KMS-11 (cell line): Measurements from ENCODE around the gene FNDC4.

ENCODE experiments used
- H2AFZ ChIP-seq: fragments of 200-600 bp; sonication (generic); 2 replicates; pipeline ENCODE4 v1.6.1; 2016; ENCODE audit warnings: antibody characterized with exemption, mixed run types, low read depth
- H3K27ac ChIP-seq: fragments of 200-600 bp; sonication (generic); 2 replicates; pipeline ENCODE4 v1.6.1; 2016; ENCODE audit warnings: mild to moderate bottlenecking, mixed run types
- H3K27me3 ChIP-seq: fragments of 200-600 bp; sonication (generic); 2 replicates; pipeline ENCODE4 v1.6.1; 2017; ENCODE audit warnings: mild to moderate bottlenecking, low read depth, mixed run types, moderate library complexity; ENCODE audit not compliant: insufficient read depth
- H3K36me3 ChIP-seq: fragments of 200-600 bp; sonication (generic); 2 replicates; pipeline ENCODE4 v1.6.1; 2017; ENCODE audit warnings: mild to moderate bottlenecking, mixed run types; ENCODE audit not compliant: insufficient read depth
- H3K4me1 ChIP-seq: fragments of 200-600 bp; sonication (generic); 2 replicates; pipeline ENCODE4 v1.6.1; 2016; ENCODE audit warnings: mild to moderate bottlenecking, low read depth, mixed run types; ENCODE audit not compliant: poor library complexity, severe bottlenecking
- H3K4me2 ChIP-seq: fragments of 200-600 bp; sonication (generic); 2 replicates; pipeline ENCODE4 v1.7.0; 2016; ENCODE audit warnings: mild to moderate bottlenecking, mixed run types
- H3K4me3 ChIP-seq: fragments of 200-600 bp; sonication (generic); IDR thresholded peaks from 2 replicates; pipeline ENCODE4 v1.6.1; 2017; ENCODE audit warnings: low read depth, low read length, mixed read lengths; ENCODE audit not compliant: insufficient read depth
- H3K79me2 ChIP-seq: fragments of 200-600 bp; sonication (generic); 2 replicates; pipeline ENCODE4 v1.6.1; 2016; ENCODE audit warnings: low read depth, mixed run types; ENCODE audit not compliant: insufficient read depth
- H3K9ac ChIP-seq: fragments of 200-600 bp; sonication (generic); 2 replicates; pipeline ENCODE4 v1.6.1; 2016; ENCODE audit warnings: mild to moderate bottlenecking, mixed run types
- H4K20me1 ChIP-seq: fragments of 200-600 bp; sonication (generic); 2 replicates; pipeline ENCODE4 v1.6.1; 2016; ENCODE audit warnings: mild to moderate bottlenecking, mixed run types; ENCODE audit not compliant: insufficient read depth
- CTCF ChIP-seq: fragments of 200-600 bp; sonication (generic); conservative IDR thresholded peaks from 2 replicates; pipeline ENCODE4 v1.6.1; 2017; ENCODE audit warnings: low read depth, mild to moderate bottlenecking, antibody characterized with exemption, low read length, moderate library complexity, mixed read lengths

FNDC4 gene

GRCh38 chr2:27496357-27497287 is 1.6 kb upstream of the FNDC4 start, which contains the start of gene GCKR:
Gene GCKR, plus strand, starts transcription at chr2:27496839. Its CDS starts 66 bp downstream, at chr2:27496905.
- TF ChIP-seq CTCF = no peak
- H3K4me1 ChIP-seq = no peaks in the 10 kb centered on the region
- H4K20me1 ChIP-seq = no peaks in the 10 kb centered on the region
- H3K79me2 ChIP-seq = no peaks in the 10 kb centered on the region
- H3K36me3 ChIP-seq = no peaks in the 10 kb centered on the region
- H3K4me3 ChIP-seq = no peak within 1 kb of the TSS
- H3K4me2 ChIP-seq = no peak within 1 kb of the TSS
- no peak within 1 kb of the TSS for H3K27ac ChIP-seq
- no peak within 1 kb of the TSS for H3K9ac ChIP-seq
- H3K27me3 ChIP-seq = no peaks in the 10 kb centered on the region
- no peak within 1 kb of the TSS for H2AFZ ChIP-seq

GRCh38 chr2:27495840-27496356 is 898 bp upstream of the FNDC4 start:
- no peak for TF ChIP-seq CTCF
- Histone ChIP-seq H4K20me1 (no peaks in the 10 kb centered on the region), H3K4me2 (no peak overlapping the region), H3K27ac (no peak overlapping the region), H3K79me2 (no peaks in the 10 kb centered on the region), H3K36me3 (no peaks in the 10 kb centered on the region), H3K9ac (no peak overlapping the region), H2AFZ (no peak overlapping the region), H3K4me3 (no peak overlapping the region), H3K4me1 (no peaks in the 10 kb centered on the region), H3K27me3 (no peaks in the 10 kb centered on the region)

DNA sequence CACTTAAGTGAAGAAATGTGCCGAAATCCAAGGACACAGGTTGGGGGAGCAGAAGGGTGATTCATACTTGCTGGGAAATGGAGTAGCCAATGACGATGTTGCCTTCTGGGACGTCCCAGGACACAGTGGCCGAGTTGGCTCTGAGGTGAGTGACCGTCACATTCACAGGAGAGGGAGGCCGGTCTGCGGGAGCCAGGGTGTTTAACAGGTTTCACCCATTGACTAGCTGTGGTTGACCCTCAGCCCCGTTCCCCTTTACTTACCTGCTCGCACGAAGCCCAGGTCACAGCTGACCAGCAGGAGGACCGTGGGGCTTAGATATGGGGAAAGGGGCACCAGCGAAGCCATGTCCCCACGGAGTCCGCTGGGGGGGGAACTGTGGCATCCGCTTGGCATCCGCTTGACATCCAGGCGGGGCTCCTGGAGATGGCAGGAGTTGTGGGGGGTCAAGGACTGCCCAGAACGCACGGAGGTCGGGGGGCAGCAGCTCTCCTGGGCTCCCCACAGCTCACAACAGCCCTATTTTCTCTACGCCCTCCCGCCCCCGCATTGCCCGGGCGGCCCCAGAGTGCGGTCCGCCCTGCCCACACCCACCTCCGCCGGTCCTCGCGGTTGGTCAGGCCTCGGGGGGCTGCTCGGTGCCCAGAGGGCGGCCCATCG is 586 bp downstream of the FNDC4 start:
- Histone ChIP-seq H3K27me3 (no peaks in the 10 kb centered on the region), H3K4me3 (no peak overlapping the region), H3K9ac (no peak overlapping the region), H2AFZ (no peak overlapping the region), H3K79me2 (no peaks in the 10 kb centered on the region), H4K20me1 (no peaks in the 10 kb centered on the region), H3K4me2 (no peak overlapping the region), H3K36me3 (no peaks in the 10 kb centered on the region), H3K4me1 (peaks cover 5% of the 10 kb centered on the region), H3K27ac (no peak overlapping the region)
- no peak for TF ChIP-seq CTCF

GRCh38 chr2:27493948-27494283 is 1.1 kb downstream of the FNDC4 start:
- no peaks in the 10 kb centered on the region for H3K79me2 ChIP-seq
- no peak overlapping the region for H3K9ac ChIP-seq
- H3K27me3 ChIP-seq = no peaks in the 10 kb centered on the region
- H3K4me2 ChIP-seq = no peak overlapping the region
- no peak overlapping the region for H3K4me3 ChIP-seq
- no peak for TF ChIP-seq CTCF
- no peaks in the 10 kb centered on the region for H4K20me1 ChIP-seq
- no peak overlapping the region for H2AFZ ChIP-seq
- peaks cover 5% of the 10 kb centered on the region for H3K4me1 ChIP-seq
- H3K36me3 ChIP-seq = no peaks in the 10 kb centered on the region
- no peak overlapping the region for H3K27ac ChIP-seq
